Adrenal gland (tissue), 5 donors: ENCODE results near the gene PCNX4.

Experiments used
- CTCF ChIP-seq, 6 experiments: fragments of 450-650 bp in 4 of 6; fragments of 200-600 bp in 2 of 6; sonication (generic) in 1 of 6; IDR thresholded peaks; 1 replicate in 5 of 6; 2 replicates in 1 of 6; pipeline versions ENCODE4 v1.5.1 to v1.8.0; 2016 to 2021; ENCODE audit warnings: antibody characterized with exemption in 6 of 6, mild to moderate bottlenecking in 2 of 6, moderate library complexity in 1 of 6
- POLR2A ChIP-seq, 2 donors: fragments of 450-650 bp; IDR thresholded peaks; one replicate each; pipeline ENCODE4 v1.6.1; 2017; ENCODE audit warnings: antibody characterized with exemption in 2 of 2, mild to moderate bottlenecking in 2 of 2, moderate library complexity in 1 of 2
- donor health status: DM: no; HTN: no; CAD: no.

DNA sequence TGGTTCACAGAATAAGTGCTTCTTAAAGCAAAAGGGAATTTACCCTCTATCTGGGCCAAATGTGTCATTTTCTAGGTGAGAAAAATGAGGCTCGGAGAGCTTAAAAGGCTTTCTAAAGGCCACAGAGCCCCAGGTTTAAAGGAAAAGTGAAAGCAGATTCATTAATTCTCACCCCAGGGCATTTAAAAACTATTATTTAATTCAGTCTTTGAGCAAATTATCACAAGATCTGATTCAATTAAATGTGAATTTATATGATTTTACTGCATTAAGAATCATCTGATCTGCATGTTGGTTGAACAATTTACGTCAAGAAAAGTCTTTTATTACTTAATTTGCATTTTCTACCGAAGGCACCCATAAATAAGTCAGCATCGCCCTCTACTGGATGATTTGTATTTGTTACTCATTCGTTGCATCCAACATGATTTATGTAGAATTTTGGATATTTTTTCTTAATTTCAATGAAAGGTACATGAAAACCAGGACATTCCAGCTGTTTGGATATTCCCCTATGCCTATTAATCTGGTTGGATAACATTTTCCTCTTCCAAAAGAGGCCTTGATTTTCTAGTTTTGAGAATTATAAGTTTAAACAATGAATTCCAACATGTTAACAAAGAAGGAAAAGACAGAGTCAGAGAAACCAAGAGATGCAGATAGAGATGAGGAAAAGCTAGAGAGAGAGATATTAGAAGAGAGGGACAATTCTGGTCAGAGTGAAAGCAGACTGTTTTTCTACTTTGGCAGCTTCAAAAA lies 92.6 kb downstream of the PCNX4 start:
- no peak for TF ChIP-seq POLR2A (IDR thresholded peaks at IDR 0.05)
- peak; percentile 65 to 96 (median 86) for TF ChIP-seq CTCF (IDR thresholded peaks at IDR 0.05)
